Cerebellar nuclear complex (tissue), 1 donor: Measurements from ENCODE around the gene MYO18B.

Experiments used
- DNase-seq, 2 experiments: peaks; one replicate each; lab custom pipeline; 2025; lab: John Stamatoyannopoulos, UW

MYO18B gene

GRCh38 chr22:25748704-25749103, 6.7 kb downstream of the MYO18B start:
- no peak for DNase-seq

- no peak for DNase-seq
These were observed 7.6 kb downstream of the MYO18B start for GRCh38 chr22:25749420-25750169.

GRCh38 chr22:25750569-25751173, 8.7 kb downstream of the MYO18B start:
- DNase-seq, result no peak

GRCh38 chr22:25751174-25751581, 9.2 kb downstream of the MYO18B start:
- no peak for DNase-seq

- DNase-seq, result no peak
These were observed 10.7 kb downstream of the MYO18B start for GRCh38 chr22:25752615-25753214.

- DNase-seq, result no peak
These were observed 11.3 kb downstream of the MYO18B start for GRCh38 chr22:25753252-25753651.

- DNase-seq, result peak in 1 of 2 experiments; percentile 18
These were observed 12.7 kb downstream of the MYO18B start for GRCh38 chr22:25754527-25755202.

- DNase-seq, result no peak
These were observed 15.7 kb downstream of the MYO18B start for GRCh38 chr22:25757686-25758085.

GRCh38 chr22:25758316-25758715, 16.3 kb downstream of the MYO18B start:
- no peak for DNase-seq

- no peak for DNase-seq
These were observed 17.8 kb downstream of the MYO18B start for GRCh38 chr22:25759825-25760231.

GRCh38 chr22:25760294-25760693, 18.3 kb downstream of the MYO18B start:
- no peak for DNase-seq

GRCh38 chr22:25760848-25761595, 19.0 kb downstream of the MYO18B start:
- no peak for DNase-seq

GRCh38 chr22:25762147-25762546, 20.2 kb downstream of the MYO18B start:
- no peak for DNase-seq

GRCh38 chr22:25763239-25763777, 21.3 kb downstream of the MYO18B start:
- DNase-seq, result no peak

GRCh38 chr22:25764270-25765015, 22.5 kb downstream of the MYO18B start:
- no peak for DNase-seq

GRCh38 chr22:25765016-25765367, 23.0 kb downstream of the MYO18B start:
- peak in 1 of 2 experiments; percentile 62 for DNase-seq

GRCh38 chr22:25765801-25766200, 23.8 kb downstream of the MYO18B start:
- no peak for DNase-seq

GRCh38 chr22:25766418-25766817, 24.4 kb downstream of the MYO18B start:
- no peak for DNase-seq

- no peak for DNase-seq
These were observed 28.3 kb downstream of the MYO18B start for GRCh38 chr22:25770333-25770732.

GRCh38 chr22:25772288-25772687, 30.3 kb downstream of the MYO18B start:
- no peak for DNase-seq

GRCh38 chr22:25774575-25775026, 32.6 kb downstream of the MYO18B start:
- no peak for DNase-seq
